Keratinocyte (primary cell): ENCODE measurements around the gene FSTL5. TPM values are rescaled to one million over a fixed set of nuclear protein-coding genes. Genes with fewer than 3 reads are reported as not detected.

ENCODE experiments used
- DNase-seq: peaks from one replicate; pipeline ENCODE4 v3.0.0-alpha.2; 2011; ENCODE audit warnings: low read depth, missing footprints, low spot score
- FAIRE-seq: peaks from 2 replicates; lab custom pipeline; 2011; peaks lifted over from hg19 to GRCh38; lab: Jason Lieb, UNC
- H2AFZ ChIP-seq: 2 replicates; pipeline ENCODE4 v1.6.0; 2012; ENCODE audit warnings: low read length, control low read depth, inconsistent platforms; ENCODE audit not compliant: control insufficient read depth
- H3K27ac ChIP-seq: 2 replicates; pipeline ENCODE4 v1.5.1; 2011; ENCODE audit warnings: low read length; ENCODE audit not compliant: control insufficient read depth, insufficient read depth
- H3K27me3 ChIP-seq: 3 replicates; pipeline ENCODE4 v1.6.0; 2011; ENCODE audit warnings: low read length; ENCODE audit not compliant: control insufficient read depth, insufficient read depth; ENCODE audit errors: extremely low read depth
- H3K36me3 ChIP-seq, 2 experiments: 2 replicates in 1 of 2; 3 replicates in 1 of 2; pipeline ENCODE4 v1.5.1; 2011; ENCODE audit warnings: low read length in 2 of 2, mild to moderate bottlenecking in 1 of 2; ENCODE audit not compliant: control insufficient read depth in 2 of 2, insufficient read depth in 2 of 2; ENCODE audit errors: extremely low read depth in 1 of 2
- H3K4me1 ChIP-seq: 3 replicates; pipeline ENCODE4 v1.5.1; 2011; ENCODE audit warnings: low read length; ENCODE audit not compliant: control insufficient read depth, insufficient read depth; ENCODE audit errors: extremely low read depth
- H3K4me2 ChIP-seq: 3 replicates; pipeline ENCODE4 v1.6.0; 2011; ENCODE audit warnings: low read depth, low read length; ENCODE audit not compliant: control insufficient read depth, insufficient read depth; ENCODE audit errors: extremely low read depth
- H3K4me3 ChIP-seq, 3 experiments: fragments of 200-600 bp in 1 of 3; sonication (generic) in 1 of 3; 2 replicates in 2 of 3; 3 replicates in 1 of 3; pipeline ENCODE4 v1.5.1; 2011 to 2016; ENCODE audit warnings: low read length in 3 of 3, mild to moderate bottlenecking in 3 of 3, control low read depth in 2 of 3, inconsistent platforms in 1 of 3, low read depth in 1 of 3, mixed read lengths in 1 of 3, mixed run types in 1 of 3, moderate library complexity in 1 of 3; ENCODE audit not compliant: control insufficient read depth in 2 of 3, insufficient read depth in 2 of 3; ENCODE audit errors: extremely low read depth in 1 of 3
- H3K79me2 ChIP-seq: 2 replicates; pipeline ENCODE4 v1.6.0; 2012; ENCODE audit warnings: low read length; ENCODE audit not compliant: control insufficient read depth, insufficient read depth
- H3K9ac ChIP-seq: 3 replicates; pipeline ENCODE4 v1.6.0; 2011; ENCODE audit warnings: low read length; ENCODE audit not compliant: control insufficient read depth, insufficient read depth; ENCODE audit errors: extremely low read depth
- H3K9me1 ChIP-seq: 3 replicates; pipeline ENCODE4 v1.6.0; 2011; ENCODE audit warnings: low read length; ENCODE audit not compliant: control insufficient read depth, insufficient read depth; ENCODE audit errors: extremely low read depth
- H3K9me3 ChIP-seq: 2 replicates; pipeline ENCODE4 v1.5.1; 2012; ENCODE audit warnings: low read depth, low read length; ENCODE audit not compliant: control insufficient read depth
- H4K20me1 ChIP-seq: 3 replicates; pipeline ENCODE4 v1.6.0; 2011; ENCODE audit warnings: low read length; ENCODE audit not compliant: control insufficient read depth, insufficient read depth; ENCODE audit errors: extremely low read depth
- EZH2 ChIP-seq: IDR thresholded peaks from one replicate; pipeline ENCODE4 v1.6.1; 2012; ENCODE audit warnings: inconsistent platforms, mild to moderate bottlenecking, low read length, moderate library complexity
- dilution Hi-C: fragments of 300-500 bp; cut with MboI; formaldehyde crosslinking; loops from one replicate; pipeline ENCODE4 v1.7.0; 2020; ENCODE audit warnings: low sequenced_read_pairs; ENCODE audit not compliant: extremely low pct_ligation_motif_present
- polyA plus RNA-seq, 5 experiments: library from polyadenylated mRNA; depleted of rRNA in 3 of 5; stranded (reverse) in 3 of 5; stranded (forward) in 1 of 5; unstranded in 1 of 5; fragments of >200 nt; gene quantifications; 1 replicate in 1 of 5; 2 replicates in 3 of 5; 3 replicates in 1 of 5; pipeline versions ENCODE4 v1.2.1 to v1.2.3, GENCODE V29; 2011 to 2012; ENCODE audit warnings: missing spikeins in 2 of 5, low read depth in 1 of 5, low replicate concordance in 1 of 5
- TF ChIP-seq, protein P1 (sequence below), 3 experiments: IDR thresholded peaks in 1 of 3; conservative IDR thresholded peaks in 1 of 3; optimal IDR thresholded peaks in 1 of 3; 2 replicates in 2 of 3; 3 replicates in 1 of 3; pipeline versions ENCODE3 to v1.5.1; 2011; ENCODE audit warnings: low read length in 3 of 3, mild to moderate bottlenecking in 3 of 3, moderate library complexity in 2 of 3, control low read depth in 1 of 3, inconsistent platforms in 1 of 3; ENCODE audit not compliant: insufficient read depth in 2 of 3; ENCODE audit errors: extremely low read depth in 1 of 3

FSTL5 gene
- polyA plus RNA-seq, 1 donor (not counting 4 experiments of a cell fraction or from before 2014, with no cell fraction given), result not detected

DNA sequence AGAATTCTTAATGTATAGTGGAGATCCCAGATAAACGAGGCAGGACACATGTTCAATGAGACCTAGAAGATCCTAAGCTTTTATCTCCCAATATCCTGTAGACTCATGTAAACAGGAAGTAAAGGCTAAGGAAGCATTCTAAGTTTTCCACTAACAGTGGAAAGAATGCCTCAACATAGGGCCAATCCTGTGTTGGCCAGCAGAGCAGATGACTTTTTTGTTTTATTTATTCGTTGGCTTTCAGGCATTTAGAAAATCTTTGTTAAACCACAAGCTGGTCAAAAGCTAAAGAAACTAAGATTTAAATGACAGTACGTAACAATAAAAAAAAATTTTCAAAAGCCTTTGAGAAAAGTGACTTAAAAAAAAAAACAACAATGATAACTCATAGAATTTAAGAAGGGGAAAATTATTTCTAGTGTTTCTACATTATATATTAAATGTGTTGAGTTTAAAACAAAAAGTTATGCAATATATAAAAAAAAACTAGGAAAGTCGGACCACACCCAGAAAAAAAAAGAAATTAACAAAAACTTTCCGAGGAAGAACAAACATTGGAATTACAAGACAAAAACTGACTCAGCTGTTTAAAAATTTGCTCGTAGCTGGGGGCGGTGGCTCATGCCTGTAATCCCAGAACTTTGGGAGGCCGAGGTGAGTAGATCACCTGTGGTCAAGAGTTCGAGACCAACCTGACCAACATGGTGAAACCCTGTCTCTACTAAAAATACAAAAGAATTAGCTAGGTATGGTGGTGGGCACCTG is 759.3 kb downstream of the FSTL5 start:
- Histone ChIP-seq H3K36me3 (no peaks in the 10 kb centered on the region), H3K27ac (no peak overlapping the region), H3K9me1 (no peaks in the 10 kb centered on the region), H3K4me2 (no peak overlapping the region), H4K20me1 (no peaks in the 10 kb centered on the region), H3K27me3 (no peaks in the 10 kb centered on the region), H2AFZ (no peak overlapping the region), H3K4me1 (no peaks in the 10 kb centered on the region), H3K9me3 (peaks cover 3% of the 10 kb centered on the region), H3K9ac (no peak overlapping the region), H3K4me3 (no peak overlapping the region), H3K79me2 (no peaks in the 10 kb centered on the region)
- no peak for TF ChIP-seq EZH2
- TF ChIP-seq, protein P1, sequence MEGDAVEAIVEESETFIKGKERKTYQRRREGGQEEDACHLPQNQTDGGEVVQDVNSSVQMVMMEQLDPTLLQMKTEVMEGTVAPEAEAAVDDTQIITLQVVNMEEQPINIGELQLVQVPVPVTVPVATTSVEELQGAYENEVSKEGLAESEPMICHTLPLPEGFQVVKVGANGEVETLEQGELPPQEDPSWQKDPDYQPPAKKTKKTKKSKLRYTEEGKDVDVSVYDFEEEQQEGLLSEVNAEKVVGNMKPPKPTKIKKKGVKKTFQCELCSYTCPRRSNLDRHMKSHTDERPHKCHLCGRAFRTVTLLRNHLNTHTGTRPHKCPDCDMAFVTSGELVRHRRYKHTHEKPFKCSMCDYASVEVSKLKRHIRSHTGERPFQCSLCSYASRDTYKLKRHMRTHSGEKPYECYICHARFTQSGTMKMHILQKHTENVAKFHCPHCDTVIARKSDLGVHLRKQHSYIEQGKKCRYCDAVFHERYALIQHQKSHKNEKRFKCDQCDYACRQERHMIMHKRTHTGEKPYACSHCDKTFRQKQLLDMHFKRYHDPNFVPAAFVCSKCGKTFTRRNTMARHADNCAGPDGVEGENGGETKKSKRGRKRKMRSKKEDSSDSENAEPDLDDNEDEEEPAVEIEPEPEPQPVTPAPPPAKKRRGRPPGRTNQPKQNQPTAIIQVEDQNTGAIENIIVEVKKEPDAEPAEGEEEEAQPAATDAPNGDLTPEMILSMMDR (optimal IDR thresholded peaks at IDR 0.05 in 1 of 3, IDR thresholded peaks at IDR 0.05 in 1 of 3, conservative IDR thresholded peaks at IDR 0.05 in 1 of 3; ENCODE audit: extremely low read depth in 1 of 3, insufficient read depth in 2 of 3, low read length in 3 of 3), result no peak
- DNase-seq (no peak), FAIRE-seq (no peak)
- dilution Hi-C loops, result no loop called here

DNA sequence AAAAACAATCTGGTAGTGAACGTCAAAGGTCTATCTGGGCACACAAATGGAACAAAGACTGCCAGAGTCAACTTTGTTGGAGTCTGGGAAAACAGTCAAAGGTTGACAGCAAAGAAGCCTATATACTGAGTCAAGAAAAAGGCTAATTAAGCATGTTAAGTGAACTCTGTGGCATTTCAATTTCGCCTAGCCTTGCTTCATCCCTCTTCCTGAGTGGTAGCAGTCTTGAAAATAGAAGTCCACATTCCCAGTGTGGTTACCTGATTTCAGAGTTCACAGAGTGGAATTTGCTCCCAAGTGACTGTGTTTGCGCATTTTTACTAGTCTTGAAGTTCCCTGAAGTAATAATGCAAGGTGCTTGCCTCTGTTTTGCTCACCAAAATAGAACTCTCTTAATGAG is 760.0 kb downstream of the FSTL5 start:
- H3K27ac ChIP-seq, result no peak overlapping the region
- H3K79me2 ChIP-seq, result no peaks in the 10 kb centered on the region
- H3K36me3 ChIP-seq, result no peaks in the 10 kb centered on the region
- no peak overlapping the region for H3K4me2 ChIP-seq
- TF ChIP-seq EZH2, result no peak
- H2AFZ ChIP-seq, result no peak overlapping the region
- no peaks in the 10 kb centered on the region for H3K9me1 ChIP-seq
- H3K9ac ChIP-seq, result no peak overlapping the region
- peaks cover 3% of the 10 kb centered on the region for H3K9me3 ChIP-seq
- H3K27me3 ChIP-seq, result no peaks in the 10 kb centered on the region
- H3K4me3 ChIP-seq, result no peak overlapping the region
- no peaks in the 10 kb centered on the region for H4K20me1 ChIP-seq
- FAIRE-seq, result no peak
- dilution Hi-C loops, result no loop called here
- H3K4me1 ChIP-seq, result no peaks in the 10 kb centered on the region
- no peak for DNase-seq

DNA sequence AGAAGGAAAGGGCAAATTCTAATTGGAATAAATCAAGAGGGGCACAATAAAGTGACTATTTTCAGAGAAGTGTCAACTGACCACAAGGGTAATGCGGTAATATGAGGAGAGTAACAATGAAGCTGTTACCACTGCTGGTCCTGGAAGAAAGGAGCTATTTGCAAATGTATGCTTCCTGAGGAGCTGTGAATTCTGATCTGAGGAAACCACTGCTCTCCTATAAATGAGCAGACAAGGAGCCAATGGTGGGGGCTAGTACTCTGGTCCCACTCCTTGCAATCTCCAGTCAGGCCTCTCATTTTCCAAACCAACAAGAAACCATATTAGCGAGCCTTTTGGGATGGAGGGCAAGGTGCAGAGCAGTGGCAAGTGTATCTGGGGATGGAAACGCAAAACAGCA is 770.2 kb downstream of the FSTL5 start:
- H3K36me3 ChIP-seq, result no peaks in the 10 kb centered on the region
- H4K20me1 ChIP-seq, result no peaks in the 10 kb centered on the region
- no peak overlapping the region for H3K27ac ChIP-seq
- DNase-seq (no peak), FAIRE-seq (no peak)
- no peaks in the 10 kb centered on the region for H3K27me3 ChIP-seq
- H3K9ac ChIP-seq, result no peak overlapping the region
- no peaks in the 10 kb centered on the region for H3K4me1 ChIP-seq
- no peaks in the 10 kb centered on the region for H3K9me3 ChIP-seq
- no peak for TF ChIP-seq EZH2
- TF ChIP-seq, protein P1 (optimal IDR thresholded peaks at IDR 0.05 in 1 of 3, IDR thresholded peaks at IDR 0.05 in 1 of 3, conservative IDR thresholded peaks at IDR 0.05 in 1 of 3; ENCODE audit: extremely low read depth in 1 of 3, insufficient read depth in 2 of 3, low read length in 3 of 3), result no peak
- no peaks in the 10 kb centered on the region for H3K9me1 ChIP-seq
- no peak overlapping the region for H3K4me3 ChIP-seq
- dilution Hi-C loops, result no loop called here
- H3K79me2 ChIP-seq, result no peaks in the 10 kb centered on the region
- no peak overlapping the region for H3K4me2 ChIP-seq
- H2AFZ ChIP-seq, result no peak overlapping the region
